HepG2 (cell line): ENCODE results near the gene RPS6KB1. TPM values are rescaled to one million over a fixed set of nuclear protein-coding genes. Genes with fewer than 3 reads are reported as not detected.

Experiments
- CTCF ChIP-seq: sonication (generic); formaldehyde crosslinking; IDR thresholded peaks from 2 replicates; pipeline ENCODE4 v1.5.0; 2020; ENCODE audit warnings: mild to moderate bottlenecking, missing genetic modification reagents, moderate library complexity
- ETV6 ChIP-seq: sonication (generic); formaldehyde crosslinking; conservative IDR thresholded peaks from 2 replicates; pipeline ENCODE4 v1.4.0; 2020; ENCODE audit warnings: missing genetic modification reagents
- KDM5A ChIP-seq: fragments of 200-600 bp; sonication (generic); IDR thresholded peaks from 2 replicates; pipeline ENCODE4 v1.7.0; 2018; ENCODE audit warnings: antibody characterized with exemption, mild to moderate bottlenecking, low read length, borderline replicate concordance
- KMT2A ChIP-seq: sonication (generic); formaldehyde crosslinking; IDR thresholded peaks from 2 replicates; pipeline ENCODE4 v1.4.0; 2020; ENCODE audit warnings: missing genetic modification reagents
- MLX ChIP-seq: IDR thresholded peaks from 2 replicates; pipeline ENCODE4 v1.6.1; 2016
- NAIF1 ChIP-seq: sonication (generic); formaldehyde crosslinking; IDR thresholded peaks from 2 replicates; pipeline ENCODE4 v1.5.0; 2020; ENCODE audit warnings: mild to moderate bottlenecking, missing genetic modification reagents, borderline replicate concordance
- NFAT5 ChIP-seq: sonication (generic); formaldehyde crosslinking; IDR thresholded peaks from 2 replicates; pipeline ENCODE4 v1.4.0; 2020; ENCODE audit warnings: missing genetic modification reagents
- ZNF160 ChIP-seq: sonication (generic); formaldehyde crosslinking; IDR thresholded peaks from 2 replicates; pipeline ENCODE4 v1.8.0; 2022; ENCODE audit warnings: mild to moderate bottlenecking, inconsistent platforms, missing genetic modification reagents
- ZNF781 ChIP-seq: sonication (generic); formaldehyde crosslinking; IDR thresholded peaks from 2 replicates; pipeline ENCODE4 v1.5.1; 2020; ENCODE audit warnings: borderline replicate concordance, mild to moderate bottlenecking, missing genetic modification reagents; ENCODE audit errors: not compliant biosample characterization
- polyA plus RNA-seq, 8 experiments: library from polyadenylated mRNA; depleted of rRNA in 3 of 8; stranded (reverse) in 7 of 8; unstranded in 1 of 8; fragments of >200 nt; fragmentation: Illumina TruSeq in 4 of 8; extraction: Trizol in 4 of 8; gene quantifications; 2 replicates each; pipeline versions ENCODE4 v1.2.1 to v1.2.3, GENCODE V29; 2011 to 2016; ENCODE audit warnings: low read depth in 4 of 8, missing spikeins in 1 of 8, mixed read lengths in 1 of 8; ENCODE audit not compliant: insufficient read depth in 1 of 8
- total RNA-seq, 5 experiments: library from RNA; depleted of rRNA; stranded (reverse); fragments of >200 nt; fragmentation: Illumina TruSeq; extraction: Trizol; gene quantifications; 2 replicates each; pipeline ENCODE4 v1.2.3, GENCODE V29; 2016; ENCODE audit warnings: low read depth in 1 of 5
- TF ChIP-seq, protein P1 (sequence below), 2 experiments: sonication (generic) in 1 of 2; formaldehyde crosslinking in 1 of 2; IDR thresholded peaks; 2 replicates each; pipeline versions ENCODE4 v1.6.1 to v1.9.0; 2014 to 2022; ENCODE audit warnings: antibody characterized with exemption in 1 of 2, borderline replicate concordance in 1 of 2, inconsistent platforms in 1 of 2, low read depth in 1 of 2, missing genetic modification reagents in 1 of 2
- TF ChIP-seq, protein P2 (sequence below): sonication (generic); formaldehyde crosslinking; IDR thresholded peaks from 2 replicates; pipeline ENCODE4 v1.5.0; 2020; ENCODE audit warnings: missing genetic modification reagents
- TF ChIP-seq, protein P3 (sequence below): IDR thresholded peaks from 2 replicates; pipeline ENCODE4 v1.6.1; 2016; ENCODE audit warnings: low read depth, borderline replicate concordance

The RPS6KB1 gene
- total and polyA plus RNA-seq, 2 of the 13 experiments (the other 11 are each of a cell fraction or from before 2014, with no cell fraction given): 16.5 to 42.2 TPM

- TF ChIP-seq, protein P1, sequence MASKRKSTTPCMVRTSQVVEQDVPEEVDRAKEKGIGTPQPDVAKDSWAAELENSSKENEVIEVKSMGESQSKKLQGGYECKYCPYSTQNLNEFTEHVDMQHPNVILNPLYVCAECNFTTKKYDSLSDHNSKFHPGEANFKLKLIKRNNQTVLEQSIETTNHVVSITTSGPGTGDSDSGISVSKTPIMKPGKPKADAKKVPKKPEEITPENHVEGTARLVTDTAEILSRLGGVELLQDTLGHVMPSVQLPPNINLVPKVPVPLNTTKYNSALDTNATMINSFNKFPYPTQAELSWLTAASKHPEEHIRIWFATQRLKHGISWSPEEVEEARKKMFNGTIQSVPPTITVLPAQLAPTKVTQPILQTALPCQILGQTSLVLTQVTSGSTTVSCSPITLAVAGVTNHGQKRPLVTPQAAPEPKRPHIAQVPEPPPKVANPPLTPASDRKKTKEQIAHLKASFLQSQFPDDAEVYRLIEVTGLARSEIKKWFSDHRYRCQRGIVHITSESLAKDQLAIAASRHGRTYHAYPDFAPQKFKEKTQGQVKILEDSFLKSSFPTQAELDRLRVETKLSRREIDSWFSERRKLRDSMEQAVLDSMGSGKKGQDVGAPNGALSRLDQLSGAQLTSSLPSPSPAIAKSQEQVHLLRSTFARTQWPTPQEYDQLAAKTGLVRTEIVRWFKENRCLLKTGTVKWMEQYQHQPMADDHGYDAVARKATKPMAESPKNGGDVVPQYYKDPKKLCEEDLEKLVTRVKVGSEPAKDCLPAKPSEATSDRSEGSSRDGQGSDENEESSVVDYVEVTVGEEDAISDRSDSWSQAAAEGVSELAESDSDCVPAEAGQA (IDR thresholded peaks at IDR 0.05; ENCODE audit: low read depth): no peak
- TF ChIP-seq, protein P1 (CRISPR knock-in tag; IDR thresholded peaks at IDR 0.05; ENCODE audit: borderline replicate concordance): 0 out of 2 replicates have a peak, but pooled peaks have one; percentile 11
- no peak for TF ChIP-seq NFAT5 (CRISPR knock-in tag)
- peak; percentile 92 for TF ChIP-seq ZNF781 (CRISPR knock-in tag)
- TF ChIP-seq ZNF160: 0 out of 2 replicates have a peak, but pooled peaks have one; percentile 7
- TF ChIP-seq ETV6 (CRISPR knock-in tag): 0 out of 2 replicates have a peak, but pooled peaks have one; percentile 11
- 0 out of 2 replicates have a peak, but pooled peaks have one; percentile 36 for TF ChIP-seq NAIF1
- peak; percentile 46 for TF ChIP-seq KMT2A
- 0 out of 2 replicates have a peak, but pooled peaks have one; percentile 27 for TF ChIP-seq MLX
- TF ChIP-seq, protein P2, sequence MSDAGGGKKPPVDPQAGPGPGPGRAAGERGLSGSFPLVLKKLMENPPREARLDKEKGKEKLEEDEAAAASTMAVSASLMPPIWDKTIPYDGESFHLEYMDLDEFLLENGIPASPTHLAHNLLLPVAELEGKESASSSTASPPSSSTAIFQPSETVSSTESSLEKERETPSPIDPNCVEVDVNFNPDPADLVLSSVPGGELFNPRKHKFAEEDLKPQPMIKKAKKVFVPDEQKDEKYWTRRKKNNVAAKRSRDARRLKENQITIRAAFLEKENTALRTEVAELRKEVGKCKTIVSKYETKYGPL: 0 out of 2 replicates have a peak, but pooled peaks have one; percentile 60
- TF ChIP-seq KDM5A: no peak
- TF ChIP-seq CTCF (CRISPR knock-in tag): no peak
- TF ChIP-seq, protein P3, sequence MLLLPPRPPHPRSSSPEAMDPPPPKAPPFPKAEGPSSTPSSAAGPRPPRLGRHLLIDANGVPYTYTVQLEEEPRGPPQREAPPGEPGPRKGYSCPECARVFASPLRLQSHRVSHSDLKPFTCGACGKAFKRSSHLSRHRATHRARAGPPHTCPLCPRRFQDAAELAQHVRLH: no peak
These were observed 71.0 kb downstream of the RPS6KB1 start (continued) for GRCh38 chr17:59963738-59964481.
